ENCODE results near the gene FBXO2.

FBXO2 gene

DNA sequence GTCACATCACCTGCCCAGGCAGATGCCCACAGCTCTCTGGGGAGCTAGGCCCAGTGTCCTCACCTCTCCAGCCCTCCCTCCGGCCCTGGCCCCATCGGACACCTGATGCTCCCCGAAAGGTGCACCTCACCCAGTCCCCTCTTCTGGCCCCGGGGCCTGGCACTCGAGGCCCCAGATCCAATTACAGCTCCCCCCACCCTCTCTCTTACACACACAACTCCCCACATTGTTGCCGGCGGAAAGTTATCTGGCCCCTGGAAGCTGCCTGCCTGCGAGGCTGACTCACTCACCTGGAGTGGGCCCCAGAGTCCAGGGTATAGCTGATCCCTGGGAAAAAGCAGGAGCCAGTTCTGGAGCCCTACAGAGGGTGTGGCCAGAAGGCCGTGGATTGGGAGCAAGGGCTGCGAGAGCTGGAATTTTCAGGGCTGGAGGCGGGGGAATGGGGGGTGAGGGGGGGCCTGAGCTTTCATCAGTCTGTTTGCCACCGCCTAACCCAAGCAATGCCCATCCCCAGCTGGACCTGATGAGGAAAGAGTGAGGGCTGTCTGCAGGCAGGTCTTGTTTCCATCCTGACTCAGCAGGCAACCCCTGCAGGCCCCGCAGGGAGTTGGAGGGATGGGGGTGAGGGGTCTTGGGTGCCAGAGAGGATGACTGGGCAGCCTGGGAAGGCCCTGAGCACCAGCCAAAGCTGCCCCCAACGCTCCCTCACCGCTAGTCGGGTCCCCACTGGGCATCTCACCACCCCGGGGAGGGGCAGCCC lies 948 bp downstream of the FBXO2 start:
- no peak for DNase-seq
- TF ChIP-seq GATA1 (IDR thresholded peaks at IDR 0.05; ENCODE audit: low read depth, low read length) (no peak), POLR2A (IDR thresholded peaks at IDR 0.05; ENCODE audit: low read length) (no peak)

- DNase-seq = no peak
- TF ChIP-seq POLR2A (IDR thresholded peaks at IDR 0.05; ENCODE audit: low read length) (no peak), GATA1 (IDR thresholded peaks at IDR 0.05; ENCODE audit: low read depth, low read length) (no peak)
Observed at GRCh38 chr1:11652203-11652780, 1.9 kb downstream of the FBXO2 start.

GRCh38 chr1:11651017-11651416 lies 3.2 kb downstream of the FBXO2 start:
- no peak for DNase-seq
- TF ChIP-seq GATA1 (IDR thresholded peaks at IDR 0.05; ENCODE audit: low read depth, low read length) (no peak), POLR2A (IDR thresholded peaks at IDR 0.05; ENCODE audit: low read length) (no peak)

DNA sequence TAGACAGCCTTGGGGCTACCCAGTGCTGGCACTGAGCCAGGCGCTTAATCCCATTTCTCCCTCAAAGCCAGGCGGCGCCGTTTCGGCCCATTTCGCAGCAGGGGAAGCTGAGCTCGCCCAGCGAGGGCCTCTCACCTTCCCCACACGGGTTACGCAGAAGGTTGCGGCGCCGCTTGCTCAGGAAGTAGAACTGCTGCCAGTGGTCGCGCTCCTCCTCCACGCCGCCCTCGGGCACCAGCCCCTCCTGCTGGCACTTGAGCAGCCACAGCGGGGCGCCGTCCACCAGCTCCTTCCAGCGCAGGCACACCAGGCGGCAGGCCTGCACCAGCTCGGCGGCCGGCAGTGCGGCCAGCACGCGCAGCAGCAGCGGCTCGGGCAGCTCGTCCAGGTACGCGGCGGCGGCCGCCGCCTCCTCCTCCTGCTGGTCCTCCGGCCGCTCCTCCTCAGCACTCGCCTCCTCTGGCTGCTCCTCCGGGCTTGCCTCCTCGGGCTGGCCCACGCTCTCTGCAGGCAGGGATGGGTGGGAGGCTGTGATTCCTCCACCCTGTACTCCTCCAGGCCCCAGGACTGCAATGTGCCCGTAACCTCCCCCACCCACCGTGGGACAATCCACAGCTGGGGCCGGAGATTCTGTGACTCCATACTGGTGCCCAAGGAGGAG lies 3.8 kb downstream of the FBXO2 start:
- DNase-seq = peak; percentile 75 to 78
- TF ChIP-seq POLR2A (IDR thresholded peaks at IDR 0.05; ENCODE audit: low read length) (no peak), GATA1 (IDR thresholded peaks at IDR 0.05; ENCODE audit: low read depth, low read length) (no peak)

GRCh38 chr1:11649624-11650330 lies 4.5 kb downstream of the FBXO2 start:
- DNase-seq = no peak

GRCh38 chr1:11649237-11649623 lies 5.0 kb downstream of the FBXO2 start:
- TF ChIP-seq POLR2A (IDR thresholded peaks at IDR 0.05; ENCODE audit: low read length) (no peak), GATA1 (IDR thresholded peaks at IDR 0.05; ENCODE audit: low read depth, low read length) (no peak)
- no peak for DNase-seq

More at GRCh38 chr1:11649624-11650330, 4.5 kb downstream of the FBXO2 start:
- TF ChIP-seq POLR2A (IDR thresholded peaks at IDR 0.05; ENCODE audit: low read length) = no peak
- no peak for TF ChIP-seq GATA1 (IDR thresholded peaks at IDR 0.05; ENCODE audit: low read depth, low read length)

- DNase-seq = peak; percentile 42 to 49
- TF ChIP-seq POLR2A (IDR thresholded peaks at IDR 0.05; ENCODE audit: low read length) = no peak
- TF ChIP-seq GATA1 (IDR thresholded peaks at IDR 0.05; ENCODE audit: low read depth, low read length) = no peak
Observed at GRCh38 chr1:11648732-11649158, 5.5 kb downstream of the FBXO2 start.

DNA sequence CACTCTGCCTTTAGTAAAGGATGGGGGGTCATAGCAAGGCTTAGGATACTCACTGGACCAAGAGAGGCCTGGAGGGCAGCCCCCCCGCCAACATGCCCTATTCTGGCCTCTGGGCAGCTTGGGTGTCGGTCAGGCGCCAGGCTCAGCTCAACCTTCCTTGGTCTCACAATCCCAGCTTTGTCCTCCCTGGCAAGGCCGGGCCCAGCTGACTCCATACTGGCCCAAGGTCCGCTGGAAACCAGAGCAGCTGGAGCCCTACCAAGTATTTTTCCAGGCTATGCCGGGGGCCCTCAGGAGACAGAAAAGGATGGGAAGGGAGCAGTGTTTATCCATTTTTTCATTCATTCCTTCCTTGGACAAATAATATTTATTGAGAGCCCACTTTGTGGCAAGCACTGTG lies 6.2 kb downstream of the FBXO2 start:
- no peak for DNase-seq
- no peak for TF ChIP-seq GATA1 (IDR thresholded peaks at IDR 0.05; ENCODE audit: low read depth, low read length)
- TF ChIP-seq POLR2A (IDR thresholded peaks at IDR 0.05; ENCODE audit: low read length) = no peak

DNA sequence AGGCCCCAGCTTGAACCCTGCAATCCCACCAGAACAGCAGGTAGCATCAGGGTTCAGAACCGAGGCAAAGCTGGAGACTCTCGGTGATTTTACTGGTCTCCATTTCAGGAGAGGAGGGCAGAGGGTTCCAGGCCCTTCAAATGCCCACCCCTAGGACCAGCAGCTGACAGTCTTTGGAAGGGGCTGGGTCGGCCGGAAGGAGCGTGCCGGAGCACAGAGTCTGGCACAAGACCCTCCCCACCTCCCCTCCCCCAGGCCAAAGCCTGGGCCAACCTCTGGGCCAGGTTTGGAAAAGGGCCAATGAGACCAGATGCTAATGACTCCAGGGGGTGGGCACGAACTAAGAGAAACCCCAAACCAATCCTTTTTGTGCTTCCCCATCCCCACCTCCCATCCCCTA lies 6.9 kb downstream of the FBXO2 start:
- TF ChIP-seq POLR2A (IDR thresholded peaks at IDR 0.05; ENCODE audit: low read length) (no peak), GATA1 (IDR thresholded peaks at IDR 0.05; ENCODE audit: low read depth, low read length) (no peak)
- DNase-seq = no peak

GRCh38 chr1:11646317-11646716 lies 7.9 kb downstream of the FBXO2 start:
- TF ChIP-seq POLR2A (IDR thresholded peaks at IDR 0.05; ENCODE audit: low read length) (no peak), GATA1 (IDR thresholded peaks at IDR 0.05; ENCODE audit: low read depth, low read length) (no peak)
- DNase-seq = no peak

GRCh38 chr1:11645670-11646265 lies 8.5 kb downstream of the FBXO2 start:
- TF ChIP-seq GATA1 (IDR thresholded peaks at IDR 0.05; ENCODE audit: low read depth, low read length) (no peak), POLR2A (IDR thresholded peaks at IDR 0.05; ENCODE audit: low read length) (no peak)
- DNase-seq = peak; percentile 74 to 86

- DNase-seq = no peak
- no peak for TF ChIP-seq GATA1 (IDR thresholded peaks at IDR 0.05; ENCODE audit: low read depth, low read length)
Observed at GRCh38 chr1:11645270-11645669, 9.0 kb downstream of the FBXO2 start.

DNA sequence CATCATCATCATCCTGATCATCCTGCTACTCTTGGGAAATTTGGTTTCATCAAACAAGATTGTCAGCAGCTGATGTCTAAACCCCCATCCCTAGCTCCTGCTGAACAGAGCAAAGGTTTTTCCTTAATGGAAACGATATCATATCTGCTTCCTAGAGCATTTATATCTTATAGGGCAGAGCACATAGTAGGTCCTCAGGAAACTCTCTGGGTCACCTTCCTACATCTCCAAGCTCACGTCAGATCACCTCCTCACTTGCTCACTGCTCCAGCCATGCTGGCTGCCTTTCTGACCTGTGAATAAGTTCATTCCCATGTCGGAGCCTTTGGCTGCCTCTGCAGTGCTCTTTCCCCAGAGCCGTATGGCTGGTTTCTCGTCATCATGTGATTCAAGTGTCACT lies 10.4 kb downstream of the FBXO2 start:
- no peak for DNase-seq
- TF ChIP-seq POLR2A (IDR thresholded peaks at IDR 0.05; ENCODE audit: low read length) (no peak), GATA1 (IDR thresholded peaks at IDR 0.05; ENCODE audit: low read depth, low read length) (no peak)

DNA sequence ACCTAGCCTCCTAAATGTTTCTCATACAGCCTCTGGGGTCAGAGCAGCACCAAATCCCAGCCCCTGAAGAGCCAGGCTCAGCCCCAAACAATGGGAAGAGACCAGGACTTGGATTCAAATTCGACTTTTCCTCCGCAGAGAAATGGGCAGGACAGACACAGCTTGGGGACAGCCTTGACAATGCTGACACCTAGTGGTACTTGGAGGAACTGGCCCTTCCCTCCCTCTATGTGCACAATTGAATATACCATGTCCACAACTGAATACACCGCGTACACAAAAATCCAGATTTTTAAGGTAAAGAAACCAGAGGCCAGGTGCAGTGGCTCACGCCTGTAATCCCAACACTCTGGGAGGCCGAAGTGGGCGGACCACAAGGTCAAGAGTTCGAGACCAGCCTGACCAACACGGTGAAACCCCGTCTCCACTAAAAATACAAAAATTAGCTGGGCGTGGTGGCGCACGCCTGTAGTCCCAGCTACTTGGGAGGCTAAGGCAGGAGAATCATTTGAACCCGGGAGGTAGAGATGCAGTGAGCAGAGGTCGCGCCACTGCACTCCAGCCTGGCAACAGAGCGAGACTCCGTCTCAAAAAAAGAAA lies 11.7 kb downstream of the FBXO2 start:
- peak; percentile 57 to 81 for DNase-seq

Measured in erythroblast (primary cell).